Testis (tissue), 2 donors: ENCODE data around the gene SHLD2.
"Not testable (repeated sequence)": the region's sequence is repeated elsewhere in the genome, so short reads cannot be mapped to it uniquely, and the experiment has no call there.

Experiments
- CTCF ChIP-seq, 3 experiments: fragments of 450-650 bp in 2 of 3; fragments of 200-600 bp in 1 of 3; sonication (generic) in 1 of 3; IDR thresholded peaks; one replicate each; pipeline ENCODE4 v1.5.1; 2016 to 2019; ENCODE audit warnings: antibody characterized with exemption in 3 of 3, mild to moderate bottlenecking in 2 of 3, moderate library complexity in 1 of 3
- POLR2A ChIP-seq: fragments of 450-650 bp; IDR thresholded peaks from one replicate; pipeline ENCODE4 v1.6.1; 2017; ENCODE audit warnings: antibody characterized with exemption, mild to moderate bottlenecking, moderate library complexity

DNA sequence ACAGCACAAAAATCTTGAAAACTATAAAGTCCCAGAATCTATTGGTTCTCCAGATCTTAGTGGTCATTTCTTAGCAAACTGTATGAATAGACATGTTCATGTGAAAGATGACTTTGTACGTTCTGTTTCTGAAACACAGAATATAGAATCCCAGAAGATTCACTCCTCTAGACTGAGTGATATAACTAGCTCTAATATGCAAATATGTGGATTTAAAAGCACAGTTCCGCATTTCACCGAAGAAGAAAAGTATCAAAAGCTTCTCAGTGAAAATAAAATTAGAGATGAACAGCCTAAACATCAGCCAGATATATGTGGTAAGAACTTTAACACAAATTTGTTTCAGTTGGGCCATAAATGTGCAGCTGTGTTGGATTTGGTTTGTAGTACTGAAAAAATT, 56.5 kb downstream of the SHLD2 start:
- TF ChIP-seq CTCF (IDR thresholded peaks at IDR 0.05); POLR2A: not testable (repeated sequence)
